GM21381 (cell line): ENCODE data around the gene NUDT4.

ENCODE experiments used
- ATAC-seq: cut with Tn5 transposase; IDR thresholded peaks from one replicate; pipeline ENCODE4 v1.9.1; 2021; ENCODE audit warnings: mild to moderate bottlenecking, moderate library complexity; ENCODE audit not compliant: unreplicated experiment

Gene NUDT4

DNA sequence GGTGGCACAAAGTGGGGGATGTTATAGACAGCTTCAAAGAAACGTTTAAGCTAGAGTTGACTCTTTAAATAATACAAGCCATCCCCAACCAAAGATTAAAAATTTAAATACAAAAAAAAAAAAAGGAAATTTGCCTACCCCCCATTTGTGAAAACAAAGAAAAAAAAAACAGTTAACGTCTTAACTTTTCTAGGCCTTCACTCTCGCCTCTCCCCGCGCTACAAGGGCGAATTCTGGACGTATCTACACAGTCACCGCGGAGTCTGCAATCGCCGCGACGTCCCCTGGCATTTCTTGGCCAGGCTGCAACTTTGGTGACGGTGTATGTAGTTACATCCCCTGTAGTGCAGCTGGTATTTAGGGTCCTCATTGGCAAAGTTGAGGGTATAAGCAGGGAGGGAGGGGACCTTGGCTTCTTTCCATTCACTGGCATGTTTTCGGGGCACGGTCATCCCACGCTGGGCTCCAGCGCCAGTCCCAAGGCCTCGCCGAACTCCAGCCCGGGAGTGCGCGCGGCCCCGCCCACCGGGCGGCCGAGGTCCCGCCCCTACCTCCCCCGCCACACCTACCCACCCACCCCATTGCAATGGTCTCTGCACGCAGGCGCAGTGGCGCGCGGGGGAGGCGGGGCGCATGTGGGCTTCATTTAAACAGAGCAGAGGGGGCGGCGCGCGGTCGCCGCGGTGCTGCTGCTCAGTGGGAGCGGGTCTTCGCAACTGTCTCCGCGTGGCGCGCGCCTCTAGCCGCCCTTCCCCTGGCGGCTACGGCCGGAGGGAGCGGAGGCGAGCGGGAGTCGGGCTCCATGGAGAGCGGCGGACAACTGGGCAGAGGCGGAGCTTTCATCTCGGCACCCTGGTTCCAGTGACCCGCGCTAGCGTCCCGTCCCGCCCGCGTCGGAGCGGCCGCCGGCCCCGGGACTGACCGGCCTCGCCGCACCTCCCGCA, at the start of gene NUDT4:
Gene NUDT4 (plus strand): TSS at position 674 of the 944 bp plus-strand sequence. CDS start 398 bp downstream, outside the sequence.
- peak; percentile 64 for ATAC-seq

DNA sequence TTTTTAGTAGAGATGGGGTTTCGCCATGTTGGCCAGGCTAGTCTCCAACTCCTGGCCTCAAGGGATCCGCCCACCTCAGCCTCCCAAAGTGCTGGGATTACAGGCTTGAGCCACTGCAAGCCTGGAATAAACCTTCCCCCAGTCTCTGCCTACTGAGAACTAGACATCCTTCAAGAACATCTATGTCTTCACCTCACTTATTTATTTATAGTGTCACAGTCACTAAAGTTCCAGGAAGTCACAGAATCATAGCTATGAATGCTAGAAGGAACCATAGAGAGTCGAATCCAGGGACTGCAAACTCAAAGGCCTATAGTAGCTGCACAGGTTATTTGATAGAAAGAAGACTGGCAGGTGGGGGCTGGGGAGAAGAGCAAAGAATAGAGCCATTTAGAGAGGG, 44.7 kb upstream of the NUDT4 start:
- ATAC-seq, result no peak

DNA sequence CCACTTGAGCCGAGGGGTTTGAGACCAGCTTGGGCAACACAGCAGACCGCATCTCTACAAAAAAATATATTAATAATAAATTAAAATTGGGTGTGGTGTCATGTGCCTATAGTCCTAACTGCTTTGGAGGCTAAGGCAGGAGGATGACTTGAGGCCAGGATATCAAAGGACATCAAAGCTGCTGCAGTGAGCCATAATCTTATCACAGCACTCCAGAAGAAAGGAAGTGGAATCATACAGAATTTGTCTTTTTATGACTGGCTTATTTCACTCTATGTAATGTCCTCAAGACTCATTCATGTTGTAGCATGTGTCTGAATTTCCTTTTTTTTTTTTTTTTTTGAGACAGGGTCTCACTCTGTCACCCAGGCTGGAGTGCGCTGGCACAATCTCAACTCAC, 43.9 kb upstream of the NUDT4 start:
- ATAC-seq, result no peak

- no peak for ATAC-seq
Measured at GRCh38 chr12:93335603-93336162, 42.0 kb upstream of the NUDT4 start.

- ATAC-seq, result no peak
Measured at GRCh38 chr12:93336291-93336741, 41.4 kb upstream of the NUDT4 start.

GRCh38 chr12:93338598-93338997, 39.1 kb upstream of the NUDT4 start:
- no peak for ATAC-seq

DNA sequence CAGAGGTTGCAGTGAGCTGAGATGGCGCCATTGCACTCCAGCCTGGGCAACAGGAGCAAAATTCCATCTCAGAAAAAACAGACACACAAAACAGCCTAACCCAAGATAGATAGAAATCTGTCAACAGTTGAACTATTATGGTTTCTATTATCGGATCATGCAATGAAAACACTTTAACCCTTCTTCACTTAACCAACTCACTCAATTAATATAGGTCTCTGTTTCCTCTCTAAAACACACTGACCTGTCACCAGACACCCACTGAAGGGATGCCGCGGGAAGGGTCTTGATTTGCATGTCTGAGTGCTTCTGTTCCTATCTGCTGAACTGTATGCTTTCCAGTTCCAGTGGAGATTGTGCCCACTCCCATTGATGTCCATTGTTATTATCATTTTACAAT, 38.0 kb upstream of the NUDT4 start:
- ATAC-seq, result no peak

DNA sequence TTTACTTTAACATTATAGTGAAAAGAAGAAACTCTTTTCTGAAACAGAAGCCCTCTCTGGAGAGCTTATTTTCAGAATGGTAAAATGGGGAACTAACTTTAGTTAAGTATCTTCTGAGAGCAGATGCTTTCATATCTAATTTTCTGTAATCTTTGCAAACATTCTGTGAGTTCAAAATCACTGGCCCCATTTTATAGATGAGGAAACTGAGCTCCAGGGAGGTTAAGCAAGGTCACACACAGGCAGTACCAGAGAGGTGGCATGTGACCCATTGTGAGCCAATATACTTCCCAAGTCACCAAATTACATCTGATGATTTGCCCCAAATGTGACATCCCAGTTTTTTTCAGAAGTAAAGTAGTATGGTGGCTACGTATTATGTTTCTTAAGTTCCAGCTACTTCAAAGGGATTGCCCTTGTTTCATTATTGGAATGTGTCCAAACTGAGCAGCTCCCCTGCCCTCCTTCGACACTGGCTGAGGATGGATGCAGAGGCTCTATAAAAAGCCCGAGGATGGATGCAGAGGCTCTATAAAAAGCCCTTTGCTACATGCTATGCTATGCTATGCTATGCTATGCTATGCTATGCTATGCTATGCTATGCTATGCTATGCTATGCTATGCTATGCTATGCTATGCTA, 36.2 kb upstream of the NUDT4 start:
- no peak for ATAC-seq

DNA sequence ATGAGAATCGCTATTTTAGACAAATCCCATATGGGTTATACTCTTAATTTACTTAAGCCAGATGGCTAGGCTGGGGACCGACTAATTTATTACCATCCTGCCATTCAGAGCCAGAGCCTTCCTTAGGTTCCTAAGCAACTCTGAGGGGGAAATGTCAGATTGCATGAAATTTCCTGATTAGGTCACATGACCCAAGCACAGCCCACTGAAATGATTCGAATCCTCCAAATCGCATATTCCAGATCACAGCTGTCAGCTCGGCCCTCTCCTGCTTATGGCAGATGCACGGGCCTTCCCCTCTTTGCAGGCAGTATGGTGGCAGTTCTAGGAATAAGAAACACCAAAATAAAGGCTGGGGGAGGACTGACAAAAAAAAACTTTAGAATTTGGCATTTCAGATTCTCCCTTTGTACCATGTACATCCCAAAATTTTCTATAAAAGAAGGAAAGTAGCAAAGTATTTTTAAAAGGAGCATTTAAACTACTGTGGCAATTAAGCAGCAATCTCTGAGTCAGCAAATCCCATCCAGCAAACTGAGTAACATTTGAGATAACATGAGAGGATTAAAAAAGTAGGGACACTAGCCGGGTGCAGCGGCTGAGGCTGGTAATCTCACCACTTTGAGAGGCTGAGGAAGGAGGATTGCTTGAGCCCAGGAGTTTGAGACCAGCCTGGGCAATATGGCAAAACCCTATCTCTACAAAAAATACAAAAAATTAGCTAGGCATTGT, 30.5 kb upstream of the NUDT4 start:
- ATAC-seq, result no peak

GRCh38 chr12:93348575-93349435, 28.9 kb upstream of the NUDT4 start:
- no peak for ATAC-seq

DNA sequence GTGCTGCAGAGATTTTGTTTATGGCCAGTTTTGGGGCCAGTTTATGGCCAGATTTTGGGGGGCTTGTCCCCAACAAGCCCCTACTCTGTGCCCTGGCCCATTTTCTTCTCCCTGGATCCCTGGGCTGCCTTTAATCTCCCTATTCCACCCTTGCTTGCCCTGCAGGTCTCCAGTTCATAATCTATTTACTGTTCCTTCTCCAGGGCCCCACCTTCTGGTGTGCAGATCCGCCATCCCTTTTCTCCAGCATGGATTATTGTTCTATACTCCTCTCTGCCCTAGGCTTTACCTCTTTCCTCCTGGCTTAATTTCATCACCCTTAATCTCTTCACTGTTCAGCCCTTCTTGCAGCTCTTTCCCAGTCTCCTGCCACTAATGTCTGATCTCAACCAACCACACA, 26.0 kb upstream of the NUDT4 start:
- no peak for ATAC-seq

GRCh38 chr12:93352321-93352720, 25.4 kb upstream of the NUDT4 start:
- no peak for ATAC-seq

GRCh38 chr12:93356214-93356613, 21.5 kb upstream of the NUDT4 start:
- no peak for ATAC-seq

- ATAC-seq, result no peak
Measured at GRCh38 chr12:93358058-93358457, 19.7 kb upstream of the NUDT4 start.

- ATAC-seq, result no peak
Measured at GRCh38 chr12:93358821-93359220, 18.9 kb upstream of the NUDT4 start.

- no peak for ATAC-seq
Measured at GRCh38 chr12:93360688-93361087, 17.0 kb upstream of the NUDT4 start.

DNA sequence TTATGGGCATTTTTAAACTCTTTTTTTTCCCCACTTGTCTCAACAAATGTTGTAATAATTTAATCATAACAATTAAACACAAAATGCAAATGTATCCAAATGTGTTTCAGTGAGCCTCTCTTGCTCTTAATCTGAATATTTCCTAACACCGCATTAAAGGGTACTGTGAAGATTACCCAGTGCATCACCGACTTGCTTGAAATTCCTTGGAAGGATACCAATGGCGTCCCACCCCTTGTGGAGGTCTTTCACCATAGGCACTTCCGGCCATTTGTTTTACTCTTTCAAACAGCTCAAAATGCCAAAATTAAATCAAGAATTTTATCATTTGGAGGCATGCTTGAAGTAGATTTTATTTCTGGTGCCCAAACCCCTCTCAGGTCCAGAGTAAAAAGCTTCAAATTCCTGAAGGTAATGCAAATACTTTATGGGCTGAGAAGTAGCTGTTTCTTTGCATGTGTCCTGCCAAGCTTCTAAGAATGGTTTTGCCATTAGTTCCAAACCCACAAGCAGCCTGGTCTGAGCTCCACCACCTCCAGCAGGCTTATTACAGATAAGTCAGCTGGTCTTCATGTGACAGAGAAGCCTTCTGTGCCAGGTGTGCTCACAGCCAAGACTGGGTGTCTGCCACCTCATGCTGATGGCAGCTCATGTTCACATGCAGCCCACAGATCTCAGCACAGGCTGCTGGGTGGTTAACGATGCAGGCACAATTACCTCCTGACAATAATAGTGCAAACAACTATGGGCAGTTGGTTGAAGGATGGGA, 16.4 kb upstream of the NUDT4 start:
- ATAC-seq, result no peak

GRCh38 chr12:93363841-93364297, 13.9 kb upstream of the NUDT4 start:
- no peak for ATAC-seq
